GM15510 (cell line): Measurements from ENCODE around the gene JUNB.

Experiments used
- POLR2A ChIP-seq: IDR thresholded peaks from 3 replicates; pipeline ENCODE4 v1.6.1; 2011; ENCODE audit warnings: borderline replicate concordance; ENCODE audit not compliant: insufficient read length; ENCODE audit errors: extremely low read depth

The JUNB gene

DNA sequence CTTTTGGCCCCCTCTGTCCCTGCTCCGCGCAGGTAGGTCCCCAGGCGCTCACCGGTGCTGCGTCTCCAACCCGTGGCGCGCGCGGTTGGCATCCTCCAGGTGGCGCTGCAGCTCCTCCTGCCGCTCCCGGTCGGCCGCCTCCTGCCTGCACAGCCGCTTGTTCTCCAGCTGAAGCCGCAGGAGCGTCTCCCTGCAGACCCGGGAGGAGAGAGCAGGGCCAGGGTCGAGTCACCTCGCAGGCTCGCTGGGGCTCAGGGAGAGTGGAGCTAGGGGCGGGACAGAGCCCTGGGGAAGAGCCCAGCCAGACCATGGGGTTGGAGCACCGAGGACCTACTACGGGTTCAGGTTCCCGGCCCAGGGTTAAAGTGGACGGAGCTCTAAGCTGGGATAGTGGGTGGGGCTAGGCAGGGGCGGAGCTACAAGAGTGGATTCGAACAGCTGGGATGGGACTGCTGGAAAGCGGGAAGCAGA lies 25.2 kb upstream of the JUNB start:
- no peak for TF ChIP-seq POLR2A

DNA sequence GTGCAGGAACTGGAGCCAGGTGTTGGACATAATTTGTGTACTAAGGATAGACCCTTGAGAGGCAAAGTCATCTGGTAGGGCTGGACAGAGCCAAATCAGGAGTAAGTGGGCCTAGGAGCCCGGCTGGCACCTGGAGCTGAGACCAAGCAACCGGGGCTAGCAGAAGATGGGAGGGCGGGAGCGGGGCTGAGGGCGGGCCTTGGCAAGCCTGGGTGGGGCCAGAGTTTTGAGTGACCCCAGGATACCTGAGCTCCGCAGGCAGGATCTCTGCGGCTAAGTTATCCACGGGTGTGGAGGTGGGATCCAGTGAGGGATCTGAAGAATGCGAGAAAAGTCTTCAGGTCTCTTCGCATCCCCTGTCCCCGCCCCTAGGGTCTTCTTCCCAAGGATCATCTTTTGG lies 24.1 kb upstream of the JUNB start:
- no peak for TF ChIP-seq POLR2A

DNA sequence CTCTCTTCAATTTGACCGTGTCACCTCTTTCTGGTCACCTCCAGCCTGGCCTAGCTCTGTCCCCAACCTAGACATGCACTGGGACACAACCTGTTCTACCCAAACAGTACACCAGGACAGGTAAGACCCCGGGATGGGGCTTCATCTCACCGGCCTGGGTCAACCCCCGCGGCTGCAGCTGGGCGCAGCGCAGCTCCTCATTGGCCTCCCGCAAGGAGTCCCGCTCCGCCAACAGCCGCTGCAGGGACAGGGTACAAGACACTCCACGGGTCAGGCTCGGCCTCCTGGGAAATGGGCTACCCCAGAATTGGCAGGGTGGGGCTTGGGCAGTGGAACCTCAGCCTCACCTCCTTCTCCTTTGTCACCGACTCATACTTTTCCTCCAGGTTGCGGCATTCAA lies 23.6 kb upstream of the JUNB start:
- TF ChIP-seq POLR2A, result no peak

DNA sequence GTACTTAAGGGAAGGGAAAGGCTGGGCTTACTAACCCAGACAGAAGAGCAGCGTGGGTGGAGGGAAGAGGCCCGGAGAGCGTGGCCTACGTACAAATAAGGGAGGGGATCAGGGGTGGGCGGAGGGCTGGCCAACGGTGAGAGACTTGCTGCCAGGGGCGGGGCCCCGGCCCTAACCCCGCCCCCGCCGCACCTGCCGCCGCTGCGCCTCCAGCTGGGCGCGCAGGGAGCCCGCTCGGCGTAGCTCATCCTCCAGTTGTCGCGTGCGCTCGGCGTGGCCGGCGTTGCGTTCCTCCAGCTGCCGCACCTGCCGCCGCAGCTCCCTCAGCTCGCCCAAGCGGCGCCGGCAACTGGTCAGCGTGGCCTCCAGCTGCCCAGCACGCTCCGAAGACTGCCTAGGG lies 21.6 kb upstream of the JUNB start:
- TF ChIP-seq POLR2A, result no peak

DNA sequence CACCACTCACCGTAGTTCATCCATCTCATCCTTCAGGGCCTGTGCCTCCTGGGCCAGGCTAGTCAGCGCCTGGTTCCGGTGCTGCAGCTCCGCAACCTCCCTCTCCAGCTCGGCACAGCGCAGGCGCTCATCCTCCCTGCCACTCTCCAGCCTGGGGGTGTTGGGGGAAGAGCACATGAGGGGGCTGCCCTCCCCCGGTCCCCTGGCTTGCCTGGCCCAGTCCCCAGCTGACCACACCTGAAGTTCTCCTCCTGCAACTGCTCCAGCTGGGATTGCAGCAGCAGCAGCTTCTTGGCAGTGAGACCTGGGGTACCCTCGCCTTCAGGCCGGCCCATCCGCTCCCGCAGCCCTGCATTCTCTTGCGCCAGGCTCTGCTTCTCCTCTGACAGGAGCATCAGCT lies 20.4 kb upstream of the JUNB start:
- TF ChIP-seq POLR2A, result no peak

DNA sequence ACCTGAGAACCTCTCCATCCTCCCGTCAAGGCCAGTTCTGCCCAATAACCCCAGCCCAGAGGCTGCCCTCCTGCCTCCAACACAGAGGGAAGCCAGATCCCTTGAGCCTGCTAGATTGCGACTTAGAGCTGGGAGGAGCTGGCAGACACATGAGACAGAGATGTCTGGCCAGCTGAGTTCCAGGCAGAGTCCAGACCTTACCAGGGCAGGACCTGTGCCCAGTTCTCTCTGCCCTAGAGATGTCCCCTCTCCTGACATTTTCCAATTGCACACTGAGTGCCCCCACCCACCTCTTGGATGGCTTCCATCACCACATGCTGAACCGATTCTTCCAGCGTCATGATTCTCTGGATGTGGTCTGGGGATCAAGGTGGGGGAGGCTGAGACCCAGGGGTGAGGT lies 19.0 kb upstream of the JUNB start:
- no peak for TF ChIP-seq POLR2A

DNA sequence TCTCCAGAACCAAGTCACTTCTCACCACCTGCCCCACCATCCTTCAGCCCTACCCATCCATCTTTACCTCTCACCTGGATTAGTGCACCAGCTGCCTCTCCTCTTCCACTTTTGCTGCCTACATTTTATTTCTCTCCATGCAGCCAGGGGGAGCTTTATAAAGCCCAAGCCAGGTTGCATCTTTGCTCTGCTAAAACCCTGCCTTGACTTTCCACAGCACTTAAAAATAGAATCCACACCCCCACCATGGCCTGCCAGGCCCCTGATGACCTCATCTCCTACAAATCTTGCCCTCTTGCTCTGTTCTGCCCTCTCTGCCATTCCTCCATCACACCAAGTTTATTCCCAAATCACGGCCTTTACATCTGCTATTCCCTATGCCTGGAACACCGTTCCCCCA lies 17.7 kb upstream of the JUNB start:
- no peak for TF ChIP-seq POLR2A

DNA sequence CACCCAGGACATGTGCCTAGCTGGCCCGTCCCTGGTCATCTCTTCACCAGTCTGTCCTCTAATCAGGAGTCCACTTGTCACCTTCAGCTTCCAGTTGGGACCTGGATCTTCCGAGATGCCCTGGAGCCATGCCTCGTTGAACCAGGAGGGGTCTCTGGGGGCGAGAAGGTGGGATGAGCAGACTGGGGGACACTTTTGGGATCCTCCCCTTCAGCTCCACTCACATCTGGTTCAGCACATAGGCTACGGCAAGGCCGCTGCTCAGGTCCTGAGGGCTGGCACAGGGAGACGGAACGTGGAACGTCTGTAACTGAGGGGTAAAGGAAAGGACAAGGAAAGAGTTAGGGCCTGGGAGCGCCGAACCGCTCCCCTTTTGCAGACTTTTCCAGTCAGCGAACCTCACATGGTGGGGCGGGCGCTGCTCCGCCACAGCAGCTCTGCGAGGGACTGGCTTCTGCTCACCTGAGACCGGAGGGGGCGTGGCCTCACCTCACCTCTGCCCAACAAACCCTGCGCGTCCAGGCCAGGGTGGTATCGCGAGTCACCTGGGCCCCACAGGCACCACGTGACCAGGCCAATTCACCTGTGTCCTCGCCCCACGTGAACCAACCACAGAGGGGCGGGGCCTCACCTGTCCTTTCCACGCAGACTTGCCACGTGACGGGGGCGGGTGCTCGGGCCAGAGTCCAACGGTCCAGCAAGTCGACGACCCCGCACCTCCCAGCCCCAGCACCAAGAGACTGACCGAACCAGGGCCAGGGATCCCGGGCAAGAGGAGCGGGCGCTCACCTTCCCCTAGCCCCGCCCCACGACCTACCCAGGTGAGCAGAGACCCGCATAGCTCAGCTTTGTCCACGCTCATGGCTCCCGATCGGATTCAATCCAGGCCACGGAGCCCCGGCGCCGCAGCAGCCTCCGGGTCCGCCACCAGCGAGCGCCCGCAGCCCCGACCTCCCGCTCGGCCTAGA lies 16.4 kb upstream of the JUNB start, which contains the start of gene HOOK2:
Gene HOOK2 (minus strand): TSS at position 965 of the 968 bp plus-strand sequence. CDS start 103 bp downstream, at position 862.
- peak; percentile 30 for TF ChIP-seq POLR2A

DNA sequence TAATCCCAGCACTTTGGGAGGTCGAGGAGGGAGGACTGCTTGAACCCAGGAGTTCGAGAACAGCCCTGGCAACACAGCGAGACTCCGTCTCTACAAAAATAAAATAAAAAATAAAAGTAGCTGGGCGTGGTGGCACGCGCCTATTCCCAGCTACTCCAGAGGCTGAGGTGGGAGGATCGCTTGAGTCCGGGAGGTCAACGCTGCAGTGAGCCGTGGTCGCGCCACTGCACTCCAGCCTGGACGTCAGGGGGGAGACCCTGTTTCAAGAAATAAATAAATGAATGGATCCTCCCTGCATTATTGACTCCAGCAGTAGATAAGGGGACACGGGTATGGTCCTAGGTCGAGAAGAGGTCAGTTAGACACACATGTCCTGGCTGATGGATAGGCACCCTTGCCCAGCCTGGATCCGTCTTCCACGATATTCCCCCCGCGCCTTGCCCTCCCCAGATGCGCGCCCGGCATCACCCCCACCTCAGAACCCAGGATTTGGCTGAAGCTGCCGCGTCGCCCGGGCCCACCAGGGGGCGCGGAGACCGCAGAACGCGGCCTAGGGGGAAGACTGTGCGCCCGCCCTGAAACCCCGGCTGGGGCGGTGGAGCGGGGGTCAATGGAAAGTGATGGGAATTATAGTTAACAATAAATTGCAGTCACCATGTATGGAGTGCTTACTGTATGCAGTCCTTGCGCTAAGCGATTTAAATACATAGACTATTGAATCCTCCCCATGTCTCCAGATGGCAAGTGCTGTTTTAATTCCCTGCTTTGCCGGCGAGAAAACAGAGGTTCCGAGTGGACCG lies 13.9 kb upstream of the JUNB start:
- no peak for TF ChIP-seq POLR2A

DNA sequence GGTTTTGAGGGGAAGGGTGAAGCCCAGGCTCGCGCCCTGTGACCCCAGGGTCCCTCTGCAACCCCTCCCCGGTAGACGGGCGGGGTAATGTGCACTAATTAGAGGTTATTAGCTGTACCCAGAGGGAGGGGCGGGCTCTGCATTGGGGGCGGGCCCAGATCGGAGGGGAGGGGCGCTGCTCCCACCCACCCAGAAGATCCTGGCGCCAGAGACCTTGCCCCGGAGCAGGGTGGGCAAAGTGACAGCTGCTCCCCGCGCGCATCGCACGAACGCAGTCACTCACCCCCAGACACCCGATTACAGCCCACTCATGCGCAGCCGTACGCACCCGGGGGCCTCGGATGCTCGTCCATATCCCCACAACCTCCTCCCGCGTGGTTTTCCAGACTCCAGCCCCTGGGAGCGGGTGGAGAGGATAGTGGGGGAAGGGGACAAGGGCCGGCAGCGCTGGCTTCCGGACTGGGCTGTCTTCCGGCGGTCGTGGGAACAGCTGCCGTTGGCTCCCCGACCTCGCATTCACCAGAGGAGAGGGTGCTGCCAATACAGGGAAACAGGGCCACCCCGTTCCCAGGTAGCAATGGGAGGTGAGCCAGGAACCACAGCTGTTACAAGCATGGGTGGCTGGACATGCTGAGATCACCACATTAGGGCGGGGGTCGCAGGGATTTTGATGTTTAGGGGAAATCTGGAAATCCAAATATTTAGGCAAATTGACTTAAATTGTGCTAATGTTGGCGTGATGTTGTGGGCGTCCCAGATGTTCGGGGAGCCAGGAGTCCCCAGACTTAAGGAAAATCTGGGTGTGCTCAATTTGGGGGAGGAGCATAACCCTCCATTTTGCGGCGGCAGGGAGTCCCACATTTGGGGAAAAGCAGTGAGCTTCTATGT lies 13.0 kb upstream of the JUNB start:
- peak; percentile 63 for TF ChIP-seq POLR2A

DNA sequence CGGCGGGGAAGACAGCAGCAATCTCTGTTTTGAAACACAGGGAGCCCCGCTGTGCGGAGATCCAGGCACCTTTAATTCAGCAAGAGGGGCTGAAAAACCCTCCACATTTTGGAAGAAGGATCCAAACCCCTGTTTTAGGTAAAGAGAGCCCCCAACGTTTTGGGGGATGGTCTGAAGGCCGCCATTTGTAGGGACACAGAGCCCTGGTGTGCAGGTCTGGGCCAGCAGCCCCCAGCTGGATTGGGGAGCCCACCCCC lies 12.5 kb upstream of the JUNB start:
- TF ChIP-seq POLR2A, result no peak

DNA sequence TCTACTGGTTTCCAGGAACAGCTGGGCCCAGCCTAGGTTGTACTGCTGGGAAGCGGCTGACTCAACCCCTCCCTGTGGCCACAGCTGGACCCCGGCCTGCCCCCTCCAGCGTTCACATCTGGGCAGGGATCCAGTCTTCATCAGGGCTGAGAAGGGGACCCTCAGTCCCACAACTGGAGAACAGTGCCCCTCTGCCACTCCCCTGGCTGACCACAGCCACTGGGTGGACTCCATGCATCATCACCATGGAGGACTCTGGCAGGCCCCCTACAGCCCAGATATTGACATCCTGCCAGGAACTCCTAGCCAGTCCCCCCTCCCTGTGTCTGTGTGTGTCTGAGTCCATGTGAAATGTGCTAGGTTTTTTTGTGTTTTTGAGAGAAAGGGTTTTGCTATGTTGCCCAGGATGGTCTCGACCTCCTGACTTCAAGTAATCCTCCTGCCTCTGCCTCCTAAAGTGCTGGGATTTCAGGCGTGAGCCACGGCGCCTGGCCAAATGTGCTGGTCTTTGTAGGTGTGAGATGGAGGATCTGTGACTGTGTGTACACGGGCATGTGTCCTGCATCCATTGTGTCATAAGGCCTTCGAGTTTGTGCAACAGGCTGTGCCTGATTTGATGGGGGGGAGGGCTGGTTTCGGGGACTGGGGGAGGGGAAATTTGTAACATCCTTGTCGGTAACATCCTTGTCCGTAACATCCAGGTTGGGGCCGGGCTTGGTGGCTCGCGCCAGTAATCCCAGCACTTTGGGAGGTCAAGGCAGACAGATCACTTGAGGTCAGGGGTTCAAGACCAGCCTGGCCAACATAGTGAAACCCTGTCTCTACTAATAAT lies 11.9 kb upstream of the JUNB start:
- peak; percentile 22 for TF ChIP-seq POLR2A

DNA sequence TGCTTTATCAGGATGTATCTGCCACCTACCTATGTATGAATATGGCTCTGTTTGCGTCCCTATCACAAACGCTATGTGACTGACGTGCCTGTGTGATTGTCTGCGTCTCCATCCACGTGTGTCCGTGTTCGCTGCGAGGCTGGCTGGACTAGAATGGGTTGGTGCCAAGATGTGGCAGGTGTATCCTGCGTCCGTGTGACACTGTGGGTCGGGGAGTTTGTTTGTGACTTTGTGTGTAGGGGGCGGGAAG lies 9.2 kb upstream of the JUNB start:
- no peak for TF ChIP-seq POLR2A
